HepG2 (cell line): Measurements from ENCODE around the gene LILRB4. TPM values are rescaled to one million over a fixed set of nuclear protein-coding genes. Genes with fewer than 3 reads are reported as not detected.

Experiments used
- CTCF ChIP-seq: sonication (generic); formaldehyde crosslinking; IDR thresholded peaks from 2 replicates; pipeline ENCODE4 v1.5.0; 2020; ENCODE audit warnings: mild to moderate bottlenecking, missing genetic modification reagents, moderate library complexity
- ESRRA ChIP-seq: sonication (generic); formaldehyde crosslinking; IDR thresholded peaks from 2 replicates; pipeline ENCODE4 v1.5.1; 2020; ENCODE audit warnings: mild to moderate bottlenecking, low read depth, missing genetic modification reagents
- GTF2F1 ChIP-seq: fragments of 150-350 bp; IDR thresholded peaks from 2 replicates; pipeline ENCODE4 v1.6.1; 2014; ENCODE audit warnings: low read length
- HMG20A ChIP-seq: IDR thresholded peaks from 2 replicates; pipeline ENCODE4 v1.6.1; 2016; ENCODE audit warnings: borderline replicate concordance
- KDM5B ChIP-seq: sonication (generic); formaldehyde crosslinking; IDR thresholded peaks from 2 replicates; pipeline ENCODE4 v1.4.0; 2020; ENCODE audit warnings: missing genetic modification reagents, mild to moderate bottlenecking, borderline replicate concordance
- KLF15 ChIP-seq: sonication (generic); formaldehyde crosslinking; IDR thresholded peaks from 2 replicates; pipeline ENCODE4 v1.8.1; 2023; ENCODE audit warnings: borderline replicate concordance, mild to moderate bottlenecking, inconsistent platforms, missing genetic modification reagents, mixed read lengths
- NFRKB ChIP-seq: fragments of 450-650 bp; IDR thresholded peaks from 2 replicates; pipeline ENCODE4 v1.6.1; 2017
- PAWR ChIP-seq: sonication (generic); formaldehyde crosslinking; IDR thresholded peaks from 2 replicates; pipeline ENCODE4 v1.4.0; 2020; ENCODE audit warnings: missing genetic modification reagents, mild to moderate bottlenecking, borderline replicate concordance
- POGZ ChIP-seq: sonication (generic); formaldehyde crosslinking; IDR thresholded peaks from 2 replicates; pipeline ENCODE4 v1.4.0; 2020; ENCODE audit warnings: mild to moderate bottlenecking, missing genetic modification reagents
- POLR2AphosphoS2 ChIP-seq: IDR thresholded peaks from 2 replicates; pipeline ENCODE4 v1.6.1; 2011; ENCODE audit warnings: low read depth, low read length, improper control_type of control experiment
- RFXAP ChIP-seq: sonication (generic); formaldehyde crosslinking; IDR thresholded peaks from 2 replicates; pipeline ENCODE4 v1.4.0; 2020; ENCODE audit warnings: missing genetic modification reagents, borderline replicate concordance
- SAP130 ChIP-seq: IDR thresholded peaks from 2 replicates; pipeline ENCODE4 v1.6.1; 2016; ENCODE audit warnings: low read depth
- U2AF2 ChIP-seq: fragments of 200-400 bp; formaldehyde crosslinking; IDR thresholded peaks from 2 replicates; pipeline ENCODE4 v1.6.1; 2017; ENCODE audit warnings: low read depth, mild to moderate bottlenecking, low read length
- ZBTB3 ChIP-seq: sonication (generic); formaldehyde crosslinking; IDR thresholded peaks from 2 replicates; pipeline ENCODE4 v1.4.0; 2020; ENCODE audit warnings: low read depth, mild to moderate bottlenecking, moderate library complexity, missing genetic modification reagents, borderline replicate concordance
- ZBTB43 ChIP-seq: sonication (generic); formaldehyde crosslinking; conservative IDR thresholded peaks from 2 replicates; pipeline ENCODE4 v1.4.0; 2020; ENCODE audit warnings: missing genetic modification reagents
- ZBTB49 ChIP-seq: sonication (generic); formaldehyde crosslinking; IDR thresholded peaks from 2 replicates; pipeline ENCODE4 v1.4.0; 2020; ENCODE audit warnings: missing genetic modification reagents, borderline replicate concordance
- ZFAT ChIP-seq: sonication (generic); formaldehyde crosslinking; conservative IDR thresholded peaks from 2 replicates; pipeline ENCODE4 v1.8.1; 2023; ENCODE audit warnings: missing genetic modification reagents, inconsistent platforms
- ZFP62 ChIP-seq: sonication (generic); formaldehyde crosslinking; IDR thresholded peaks from 2 replicates; pipeline ENCODE4 v1.4.0; 2020; ENCODE audit warnings: missing genetic modification reagents
- ZNF224 ChIP-seq: sonication (generic); formaldehyde crosslinking; IDR thresholded peaks from 2 replicates; pipeline ENCODE4 v1.5.0; 2020; ENCODE audit warnings: mild to moderate bottlenecking, missing genetic modification reagents
- ZNF253 ChIP-seq: sonication (generic); formaldehyde crosslinking; IDR thresholded peaks from 2 replicates; pipeline ENCODE4 v1.8.0; 2022; ENCODE audit warnings: mild to moderate bottlenecking, missing genetic modification reagents, borderline replicate concordance
- ZNF264 ChIP-seq: sonication (generic); formaldehyde crosslinking; IDR thresholded peaks from 2 replicates; pipeline ENCODE4 v1.4.0; 2020; ENCODE audit warnings: missing genetic modification reagents
- ZNF354B ChIP-seq: sonication (generic); formaldehyde crosslinking; IDR thresholded peaks from 2 replicates; pipeline ENCODE4 v1.8.0; 2022; ENCODE audit warnings: mild to moderate bottlenecking, missing genetic modification reagents
- ZNF460 ChIP-seq: sonication (generic); formaldehyde crosslinking; IDR thresholded peaks from 2 replicates; pipeline ENCODE4 v1.5.1; 2020; ENCODE audit warnings: missing genetic modification reagents, mild to moderate bottlenecking, borderline replicate concordance
- ZNF501 ChIP-seq: sonication (generic); formaldehyde crosslinking; IDR thresholded peaks from 2 replicates; pipeline ENCODE4 v1.5.1; 2020; ENCODE audit warnings: mild to moderate bottlenecking, moderate library complexity, missing genetic modification reagents
- ZNF75D ChIP-seq: sonication (generic); formaldehyde crosslinking; IDR thresholded peaks from 2 replicates; pipeline ENCODE4 v1.8.1; 2023; ENCODE audit warnings: missing genetic modification reagents, mild to moderate bottlenecking, borderline replicate concordance
- ZNF792 ChIP-seq: IDR thresholded peaks from 2 replicates; pipeline ENCODE4 v1.6.1; 2016
- ZNF83 ChIP-seq: sonication (generic); formaldehyde crosslinking; IDR thresholded peaks from 2 replicates; pipeline ENCODE4 v1.4.0; 2020; ENCODE audit warnings: missing genetic modification reagents, mild to moderate bottlenecking, borderline replicate concordance
- ZNF891 ChIP-seq: sonication (generic); formaldehyde crosslinking; IDR thresholded peaks from 2 replicates; pipeline ENCODE4 v1.5.0; 2020; ENCODE audit warnings: mild to moderate bottlenecking, missing genetic modification reagents
- ZSCAN21 ChIP-seq: sonication (generic); formaldehyde crosslinking; IDR thresholded peaks from 2 replicates; pipeline ENCODE4 v1.8.0; 2022; ENCODE audit warnings: mild to moderate bottlenecking, missing genetic modification reagents, moderate library complexity, borderline replicate concordance
- polyA plus RNA-seq, 8 experiments: library from polyadenylated mRNA; depleted of rRNA in 3 of 8; stranded (reverse) in 7 of 8; unstranded in 1 of 8; fragments of >200 nt; fragmentation: Illumina TruSeq in 4 of 8; extraction: Trizol in 4 of 8; gene quantifications; 2 replicates each; pipeline versions ENCODE4 v1.2.1 to v1.2.3, GENCODE V29; 2011 to 2016; ENCODE audit warnings: low read depth in 4 of 8, missing spikeins in 1 of 8, mixed read lengths in 1 of 8; ENCODE audit not compliant: insufficient read depth in 1 of 8
- total RNA-seq, 5 experiments: library from RNA; depleted of rRNA; stranded (reverse); fragments of >200 nt; fragmentation: Illumina TruSeq; extraction: Trizol; gene quantifications; 2 replicates each; pipeline ENCODE4 v1.2.3, GENCODE V29; 2016; ENCODE audit warnings: low read depth in 1 of 5

The LILRB4 gene
- total and polyA plus RNA-seq, 2 of the 13 experiments (the other 11 are each of a cell fraction or from before 2014, with no cell fraction given) = not detected

GRCh38 chr19:54684527-54684926 is 21.7 kb downstream of the LILRB4 start (continued):
- TF ChIP-seq RFXAP (CRISPR knock-in tag) (no peak), KLF15 (CRISPR knock-in tag) (peak; percentile 47; the same call in 1 of the 2 replicates), POGZ (CRISPR knock-in tag) (no peak), NFRKB (no peak), ZNF224 (CRISPR knock-in tag) (no peak), ZNF354B (CRISPR knock-in tag) (no peak), ZFAT (CRISPR knock-in tag) (no peak), ZBTB43 (CRISPR knock-in tag) (peak; percentile 87), SAP130 (CRISPR knock-in tag) (peak; percentile 78), CTCF (CRISPR knock-in tag) (no peak), ZNF460 (CRISPR knock-in tag) (no peak), ZNF501 (no peak), PAWR (CRISPR knock-in tag) (no peak), HMG20A (CRISPR knock-in tag) (no peak), ZNF83 (CRISPR knock-in tag) (no peak), ZNF792 (CRISPR knock-in tag) (peak; percentile 89), U2AF2 (no peak), ZNF253 (CRISPR knock-in tag) (no peak), ZNF264 (no peak), ESRRA (CRISPR knock-in tag) (no peak), ZBTB49 (CRISPR knock-in tag) (0 out of 2 replicates have a peak, but pooled peaks have one; percentile 63), ZNF891 (CRISPR knock-in tag) (no peak), ZFP62 (CRISPR knock-in tag) (no peak), POLR2AphosphoS2 (no peak), ZBTB3 (CRISPR knock-in tag) (no peak; the same call in 1 of the 2 replicates), KDM5B (CRISPR knock-in tag) (no peak), GTF2F1 (no peak), ZSCAN21 (CRISPR knock-in tag) (no peak), ZNF75D (CRISPR knock-in tag) (no peak)
